Mesenchymal stem cell (in vitro differentiated cells and primary cell): ENCODE measurements around the gene GAL3ST3.
A peak's percentile ranks its signal among the peaks of the same experiment; 100 is the strongest.

ENCODE experiments used
- DNase-seq: peaks from one replicate; pipeline ENCODE4 v3.0.0-alpha.2; 2013
- H2AFZ ChIP-seq: one replicate; pipeline ENCODE4 v1.6.1; 2013; ENCODE audit warnings: low read depth, mild to moderate bottlenecking, control low read depth, inconsistent platforms, low read length, moderate library complexity
- H2AK5ac ChIP-seq: 2 replicates; pipeline ENCODE4 v1.6.1; 2013; ENCODE audit warnings: low read length, moderate library complexity, mild to moderate bottlenecking, inconsistent platforms; ENCODE audit not compliant: severe bottlenecking
- H2BK120ac ChIP-seq: one replicate; pipeline ENCODE4 v1.6.1; 2013; ENCODE audit warnings: low read depth, mild to moderate bottlenecking, inconsistent platforms, low read length, moderate library complexity
- H2BK12ac ChIP-seq, 2 experiments: one replicate each; pipeline ENCODE4 v1.6.1; 2013; ENCODE audit warnings: inconsistent platforms in 2 of 2, low read length in 2 of 2, mild to moderate bottlenecking in 2 of 2, moderate library complexity in 2 of 2, control low read depth in 1 of 2
- H2BK15ac ChIP-seq: one replicate; pipeline ENCODE4 v1.6.1; 2013; ENCODE audit warnings: mild to moderate bottlenecking, low read depth, inconsistent platforms; ENCODE audit not compliant: poor library complexity, severe bottlenecking
- H2BK5ac ChIP-seq: 2 replicates; pipeline ENCODE4 v1.6.1; 2013; ENCODE audit warnings: low read depth, mild to moderate bottlenecking, low read length, control low read depth, inconsistent platforms; ENCODE audit not compliant: poor library complexity, severe bottlenecking
- H3K14ac ChIP-seq, 2 experiments: one replicate each; pipeline ENCODE4 v1.6.1; 2013; ENCODE audit warnings: inconsistent platforms in 2 of 2, low read length in 2 of 2, control low read depth in 1 of 2, mild to moderate bottlenecking in 1 of 2, moderate library complexity in 1 of 2
- H3K18ac ChIP-seq, 2 experiments: one replicate each; pipeline ENCODE4 v1.6.1; 2013; ENCODE audit warnings: inconsistent platforms in 2 of 2, low read length in 2 of 2, control low read depth in 1 of 2, low read depth in 1 of 2, mild to moderate bottlenecking in 1 of 2
- H3K23ac ChIP-seq, 2 experiments: one replicate each; pipeline ENCODE4 v1.6.1; 2013; ENCODE audit warnings: inconsistent platforms in 2 of 2, low read length in 2 of 2, mild to moderate bottlenecking in 2 of 2, moderate library complexity in 2 of 2, control low read depth in 1 of 2
- H3K27ac ChIP-seq: 2 replicates; pipeline ENCODE4 v1.5.1; 2013; ENCODE audit warnings: mild to moderate bottlenecking, moderate library complexity, low read length, control low read depth, inconsistent platforms; ENCODE audit not compliant: poor library complexity, severe bottlenecking
- H3K27me3 ChIP-seq, 2 experiments: 2 replicates each; pipeline versions ENCODE4 v1.6.1 to v1.7.0; 2013; ENCODE audit warnings: low read length in 2 of 2, mild to moderate bottlenecking in 2 of 2, moderate library complexity in 2 of 2, control low read depth in 1 of 2, inconsistent platforms in 1 of 2; ENCODE audit not compliant: control insufficient read depth in 1 of 2, insufficient read depth in 1 of 2
- H3K36me3 ChIP-seq, 2 experiments: 2 replicates each; pipeline versions ENCODE4 v1.6.1 to v1.7.0; 2013; ENCODE audit warnings: low read length in 2 of 2, control low read depth in 1 of 2, inconsistent platforms in 1 of 2, low read depth in 1 of 2, mild to moderate bottlenecking in 1 of 2; ENCODE audit not compliant: insufficient read depth in 2 of 2, control insufficient read depth in 1 of 2
- H3K4ac ChIP-seq, 2 experiments: one replicate each; pipeline ENCODE4 v1.6.1; 2013; ENCODE audit warnings: inconsistent platforms in 2 of 2, low read length in 2 of 2, mild to moderate bottlenecking in 2 of 2, moderate library complexity in 2 of 2, control low read depth in 1 of 2, low read depth in 1 of 2
- H3K4me1 ChIP-seq: 2 replicates; pipeline ENCODE4 v1.6.1; 2013; ENCODE audit warnings: low read depth, low read length, control low read depth; ENCODE audit not compliant: control insufficient read depth, insufficient read depth
- H3K4me2 ChIP-seq: 2 replicates; pipeline ENCODE4 v1.6.1; 2013; ENCODE audit warnings: low read length, mild to moderate bottlenecking, inconsistent platforms; ENCODE audit not compliant: poor library complexity, severe bottlenecking
- H3K4me3 ChIP-seq, 2 experiments: 2 replicates each; pipeline versions ENCODE4 v1.5.1 to v1.7.0; 2013; ENCODE audit warnings: low read length in 2 of 2, mild to moderate bottlenecking in 2 of 2, control low read depth in 1 of 2, low read depth in 1 of 2; ENCODE audit not compliant: insufficient read depth in 1 of 2
- H3K79me1 ChIP-seq: replicated peaks from 2 replicates; pipeline ENCODE4 v1.6.1; 2013; ENCODE audit warnings: mild to moderate bottlenecking, control low read depth, low read length, inconsistent platforms; ENCODE audit not compliant: poor library complexity, severe bottlenecking
- H3K9ac ChIP-seq: 2 replicates; pipeline ENCODE4 v1.7.0; 2013; ENCODE audit warnings: mild to moderate bottlenecking, low read length, moderate library complexity
- H3K9me3 ChIP-seq: 2 replicates; pipeline ENCODE4 v1.7.0; 2013; ENCODE audit warnings: mild to moderate bottlenecking, low read length; ENCODE audit not compliant: control insufficient read depth
- H4K8ac ChIP-seq: one replicate; pipeline ENCODE4 v1.6.1; 2013; ENCODE audit warnings: inconsistent platforms, mild to moderate bottlenecking, low read length, moderate library complexity
- H4K91ac ChIP-seq: one replicate; pipeline ENCODE4 v1.6.1; 2013; ENCODE audit warnings: mild to moderate bottlenecking, low read length, inconsistent platforms
- WGBS: methylation state at CpG from one replicate; pipeline ENCODE4 v1.1.7; 2013; ENCODE audit warnings: mixed read lengths; 5-methylcytosine and 5-hydroxymethylcytosine counted together

GAL3ST3 gene

GRCh38 chr11:66001942-66002647 lies 46.9 kb downstream of the GAL3ST3 start, which contains the start of the genes BANF1 and EIF1AD:
Gene BANF1 (plus strand): TSS chr11:66002503. CDS start chr11:66003251, 748 bp downstream.
Gene EIF1AD (minus strand): TSS chr11:66002157. CDS start chr11:66000389, 1,768 bp downstream.
- peak; percentile 99 for DNase-seq
- Histone ChIP-seq H3K79me1 (peaks cover 32% of the 10 kb centered on the region), H3K27me3 (no peaks in the 10 kb centered on the region), H3K18ac (peak within 1 kb of the TSS; percentile 80 to 93), H3K36me3 (peaks cover 55 to 57% of the 10 kb centered on the region in 2 experiments), H3K23ac (no peak within 1 kb of the TSS), H3K14ac (peak within 1 kb of the TSS in 1 of 2 experiments; percentile 94), H2BK120ac (peak within 1 kb of the TSS; percentile 25), H3K9me3 (no peaks in the 10 kb centered on the region), H3K4me3 (peak within 1 kb of the TSS; percentile 89 to 93), H3K4me1 (peaks cover 10% of the 10 kb centered on the region), H3K4me2 (peak within 1 kb of the TSS; percentile 72), H3K4ac (peak within 1 kb of the TSS; percentile 30 to 89), H2BK12ac (peak within 1 kb of the TSS in 1 of 2 experiments; percentile 55), H2BK5ac (no peak within 1 kb of the TSS), H2AFZ (peak within 1 kb of the TSS; percentile 81), H2AK5ac (no peak within 1 kb of the TSS), H3K9ac (peak within 1 kb of the TSS; percentile 96), H4K91ac (peak within 1 kb of the TSS; percentile 81), H2BK15ac (peak within 1 kb of the TSS; percentile 85), H3K27ac (peak within 1 kb of the TSS; percentile 83), H4K8ac (peak within 1 kb of the TSS; percentile 95)
- under 1% methylated on average over 55 of the region's 55 CpGs for WGBS

- H3K79me1 ChIP-seq: peaks cover 29% of the 10 kb centered on the region
- H4K91ac ChIP-seq: no peak overlapping the region
- no peak overlapping the region for H2AK5ac ChIP-seq
- H3K18ac ChIP-seq: no peak overlapping the region
- no peak overlapping the region for H2AFZ ChIP-seq
- H2BK12ac ChIP-seq: no peak overlapping the region
- no peak overlapping the region for H3K4ac ChIP-seq
- no peak overlapping the region for H3K23ac ChIP-seq
- H3K36me3 ChIP-seq: peaks cover 42 to 54% of the 10 kb centered on the region in 2 experiments
- DNase-seq: no peak
- H3K9me3 ChIP-seq: no peaks in the 10 kb centered on the region
- no peak overlapping the region for H3K14ac ChIP-seq
- H2BK120ac ChIP-seq: no peak overlapping the region
- no peak overlapping the region for H3K4me2 ChIP-seq
- no peak overlapping the region for H2BK15ac ChIP-seq
- 93% methylated on average over 2 of the region's 2 CpGs for WGBS
- H2BK5ac ChIP-seq: no peak overlapping the region
- H3K27me3 ChIP-seq: no peaks in the 10 kb centered on the region
- H3K4me3 ChIP-seq: no peak overlapping the region
- no peak overlapping the region for H3K27ac ChIP-seq
- H3K4me1 ChIP-seq: peaks cover 5% of the 10 kb centered on the region
- no peak overlapping the region for H3K9ac ChIP-seq
- no peak overlapping the region for H4K8ac ChIP-seq
These were observed 51.7 kb downstream of the GAL3ST3 start for GRCh38 chr11:65997286-65997685.

GRCh38 chr11:65992056-65992455 lies 56.9 kb downstream of the GAL3ST3 start:
- Histone ChIP-seq H3K27ac (no peak overlapping the region), H3K79me1 (peaks cover 7% of the 10 kb centered on the region), H2BK5ac (no peak overlapping the region), H3K14ac (no peak overlapping the region), H3K9ac (no peak overlapping the region), H3K4me3 (no peak overlapping the region), H2AK5ac (no peak overlapping the region), H2BK120ac (no peak overlapping the region), H3K9me3 (no peaks in the 10 kb centered on the region), H2AFZ (no peak overlapping the region), H3K4me1 (no peaks in the 10 kb centered on the region), H3K18ac (no peak overlapping the region), H3K4ac (no peak overlapping the region), H2BK12ac (no peak overlapping the region), H3K4me2 (no peak overlapping the region), H4K8ac (no peak overlapping the region), H3K23ac (no peak overlapping the region), H3K27me3 (no peaks in the 10 kb centered on the region), H4K91ac (no peak overlapping the region), H2BK15ac (no peak overlapping the region), H3K36me3 (peaks cover 28% of the 10 kb centered on the region in 2 experiments)
- no peak for DNase-seq
- WGBS: 88% methylated on average over 5 of the region's 5 CpGs
